SW480 (cell line): ENCODE measurements around the gene EHBP1L1.
A peak's percentile ranks its signal among the peaks of the same experiment; 100 is the strongest.
"Not testable (repeated sequence)": the region's sequence is repeated elsewhere in the genome, so short reads cannot be mapped to it uniquely, and the experiment has no call there.

Experiments used
- DNase-seq: peaks from one replicate; pipeline ENCODE4 v3.0.0-alpha.2; 2016; ENCODE audit warnings: low spot score

EHBP1L1 gene

DNA sequence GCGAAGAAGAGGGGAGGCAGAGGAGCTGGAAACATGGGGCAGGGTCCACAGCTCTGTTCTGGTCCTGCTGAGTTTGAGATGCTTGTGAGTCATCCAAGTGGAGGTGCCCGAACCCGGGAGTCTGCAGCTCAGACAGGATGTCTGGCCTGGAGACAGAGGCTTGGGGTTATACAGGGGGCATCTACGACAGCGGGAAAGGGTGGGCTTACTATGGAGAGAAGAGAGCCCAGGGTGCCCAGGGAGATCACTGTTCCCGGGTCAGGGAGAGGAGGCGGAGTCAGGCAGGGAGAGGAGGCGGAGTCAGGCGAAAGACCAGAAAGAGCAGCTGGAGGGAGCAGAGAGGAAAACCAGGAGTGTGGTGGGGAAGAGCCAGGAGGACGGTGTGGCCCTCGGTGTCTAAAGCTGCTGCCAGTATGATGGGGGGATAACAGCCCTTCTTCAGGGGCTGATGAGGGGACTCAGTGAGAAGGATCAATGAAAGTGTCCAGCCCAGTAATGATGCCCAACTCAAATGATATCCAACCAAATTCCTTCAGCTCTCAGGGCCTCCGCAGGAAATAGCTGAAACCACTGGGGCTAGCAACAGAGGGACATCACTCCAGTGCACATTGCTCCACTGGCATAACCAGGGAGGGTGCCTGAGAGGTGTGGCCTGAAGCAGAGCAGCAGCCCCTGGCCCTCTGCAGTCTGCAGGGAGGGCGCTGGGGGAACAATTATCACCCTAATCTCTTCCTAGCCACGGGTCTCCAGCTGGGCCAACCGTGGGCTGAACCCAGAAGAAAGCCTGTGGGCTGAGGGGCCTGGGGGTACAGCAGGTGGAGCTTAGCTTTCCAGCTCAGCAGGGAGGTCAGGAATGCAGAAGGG, 15.1 kb upstream of the EHBP1L1 start:
- peak; percentile 82 for DNase-seq

DNA sequence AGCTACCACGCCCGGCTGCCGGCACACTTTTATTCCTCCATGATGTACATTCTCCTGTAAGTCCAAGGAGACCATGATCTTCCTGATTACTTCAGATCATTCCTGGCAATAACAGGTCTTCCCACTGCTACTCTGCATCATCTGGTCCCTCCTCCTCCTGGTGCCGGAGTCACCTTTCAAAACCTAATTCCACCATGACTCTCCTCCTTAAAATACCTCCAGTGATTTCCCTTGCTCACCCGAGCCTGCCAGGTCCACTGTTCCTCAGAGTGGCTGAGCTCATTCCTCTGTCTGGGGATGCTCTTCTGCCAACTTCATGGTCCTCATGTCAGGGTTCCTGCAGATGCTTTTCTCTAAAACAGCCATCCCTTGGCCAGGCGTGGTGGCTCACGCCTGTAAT, 13.8 kb upstream of the EHBP1L1 start:
- no peak for DNase-seq

DNA sequence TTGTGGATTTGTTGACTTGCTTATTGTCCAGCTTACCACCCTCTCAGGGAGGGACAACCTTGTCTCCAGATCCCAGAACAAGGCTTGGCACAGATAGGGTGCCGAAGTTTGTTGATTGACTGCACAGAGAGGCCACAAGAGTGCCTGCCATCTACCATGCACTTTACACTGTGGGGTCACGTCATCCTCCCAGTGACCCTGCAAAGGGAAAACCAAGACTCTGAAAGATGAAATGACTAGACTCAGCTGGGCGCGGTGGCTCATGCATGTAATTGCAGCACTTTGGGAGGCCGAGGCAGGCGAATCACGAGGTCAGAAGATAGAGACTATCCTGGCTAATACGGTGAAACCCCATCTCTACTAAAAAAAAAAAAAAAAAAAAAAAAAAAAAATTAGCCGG, 13.1 kb upstream of the EHBP1L1 start:
- no peak for DNase-seq

DNA sequence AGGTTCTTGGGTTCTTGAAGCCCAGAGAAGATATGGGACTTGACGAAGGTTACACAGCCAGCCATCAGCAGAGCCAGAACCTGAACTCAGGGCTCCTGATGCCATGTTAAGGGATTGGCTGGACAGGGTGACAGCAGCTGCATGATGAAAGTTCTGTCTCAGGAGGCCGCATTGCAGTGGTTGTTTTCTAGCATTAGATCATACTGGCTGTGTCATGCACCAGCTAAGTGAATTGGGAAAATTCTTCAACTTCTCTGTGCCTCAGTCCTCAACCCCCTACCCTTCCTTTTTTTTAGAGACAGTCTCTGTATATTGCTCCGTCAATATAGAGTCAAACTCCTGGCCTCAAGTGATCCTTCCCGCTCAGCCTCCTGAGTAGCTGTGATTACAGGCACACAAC, 12.3 kb upstream of the EHBP1L1 start:
- no peak for DNase-seq

- DNase-seq: not testable (repeated sequence)
Observed at GRCh38 chr11:65564879-65565559, 10.8 kb upstream of the EHBP1L1 start.

DNA sequence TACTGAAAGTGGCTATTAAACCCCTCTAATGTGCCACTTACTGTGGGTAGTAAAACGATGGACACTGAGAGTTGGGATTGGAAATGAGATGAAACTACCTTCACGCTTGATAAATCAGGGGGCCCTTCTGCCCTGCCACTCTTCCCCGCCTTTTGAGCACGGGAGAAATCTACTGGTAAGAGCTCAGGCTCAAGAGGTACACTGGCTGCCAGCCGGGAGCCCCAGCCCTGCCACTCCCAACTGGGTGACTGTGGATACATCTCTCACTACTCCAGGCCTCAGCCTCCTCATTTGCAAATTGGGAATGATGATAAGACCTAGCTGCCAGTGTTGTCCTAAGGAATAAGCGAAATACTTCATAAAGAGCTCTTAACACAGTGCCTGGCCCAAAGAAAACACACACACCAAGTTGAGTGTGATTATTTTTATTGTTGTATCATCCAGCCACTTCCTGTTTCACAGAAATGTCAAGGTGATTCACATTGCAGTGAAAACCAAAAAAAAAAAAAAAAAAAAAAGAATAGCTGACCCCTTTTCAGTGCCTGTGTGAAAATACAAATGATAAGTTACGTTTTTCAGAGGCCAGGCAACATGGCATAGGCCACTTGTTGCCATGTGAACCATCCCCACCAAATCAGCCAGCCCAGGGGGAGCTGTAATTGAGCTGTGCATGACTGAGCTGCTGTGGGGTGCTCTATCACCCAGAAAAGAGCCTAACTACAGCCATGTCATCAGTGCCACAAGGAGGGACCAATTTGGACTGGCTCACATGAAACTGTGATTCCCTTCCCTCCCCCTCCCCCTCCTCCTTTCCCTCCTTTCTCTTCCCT, 10.0 kb upstream of the EHBP1L1 start:
- no peak for DNase-seq

DNA sequence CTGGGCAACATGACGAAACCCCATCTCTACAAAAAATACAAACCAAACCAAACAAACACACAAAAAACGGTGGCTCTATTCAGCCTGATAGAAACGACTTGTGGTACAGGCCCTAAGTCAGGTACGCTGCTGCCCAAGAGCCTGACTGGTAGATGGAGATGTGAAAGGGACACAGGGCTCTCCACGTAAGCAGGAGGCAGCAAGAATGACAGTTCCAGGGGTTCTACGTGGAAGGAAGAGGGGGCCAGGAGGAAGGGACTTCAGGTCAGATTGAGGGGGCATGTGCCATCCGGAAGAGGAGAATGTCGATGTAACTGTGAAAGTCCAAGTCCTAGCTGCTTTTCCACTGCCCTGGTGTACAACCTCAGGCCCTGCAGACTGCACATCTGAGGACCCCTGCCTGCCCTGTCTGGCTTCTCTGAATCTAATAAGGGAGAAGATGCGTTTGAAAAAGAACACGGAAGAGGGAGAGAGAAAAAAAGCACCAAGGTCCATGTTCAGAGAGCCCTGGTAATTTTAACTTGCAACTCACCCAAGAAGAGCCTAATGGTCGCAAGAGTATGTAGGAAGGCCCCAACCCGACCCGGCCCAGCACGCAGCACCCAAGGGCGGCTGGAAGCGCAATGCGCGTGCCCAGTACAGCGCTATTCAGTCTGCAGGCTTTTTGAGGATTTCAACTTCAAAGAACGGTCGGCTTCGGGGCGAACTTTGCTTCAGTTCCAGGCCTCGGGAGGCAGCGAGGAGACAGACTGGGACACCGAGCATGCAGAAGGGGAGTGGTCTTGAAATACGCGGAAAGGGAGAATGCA, 6.5 kb upstream of the EHBP1L1 start:
- no peak for DNase-seq

DNA sequence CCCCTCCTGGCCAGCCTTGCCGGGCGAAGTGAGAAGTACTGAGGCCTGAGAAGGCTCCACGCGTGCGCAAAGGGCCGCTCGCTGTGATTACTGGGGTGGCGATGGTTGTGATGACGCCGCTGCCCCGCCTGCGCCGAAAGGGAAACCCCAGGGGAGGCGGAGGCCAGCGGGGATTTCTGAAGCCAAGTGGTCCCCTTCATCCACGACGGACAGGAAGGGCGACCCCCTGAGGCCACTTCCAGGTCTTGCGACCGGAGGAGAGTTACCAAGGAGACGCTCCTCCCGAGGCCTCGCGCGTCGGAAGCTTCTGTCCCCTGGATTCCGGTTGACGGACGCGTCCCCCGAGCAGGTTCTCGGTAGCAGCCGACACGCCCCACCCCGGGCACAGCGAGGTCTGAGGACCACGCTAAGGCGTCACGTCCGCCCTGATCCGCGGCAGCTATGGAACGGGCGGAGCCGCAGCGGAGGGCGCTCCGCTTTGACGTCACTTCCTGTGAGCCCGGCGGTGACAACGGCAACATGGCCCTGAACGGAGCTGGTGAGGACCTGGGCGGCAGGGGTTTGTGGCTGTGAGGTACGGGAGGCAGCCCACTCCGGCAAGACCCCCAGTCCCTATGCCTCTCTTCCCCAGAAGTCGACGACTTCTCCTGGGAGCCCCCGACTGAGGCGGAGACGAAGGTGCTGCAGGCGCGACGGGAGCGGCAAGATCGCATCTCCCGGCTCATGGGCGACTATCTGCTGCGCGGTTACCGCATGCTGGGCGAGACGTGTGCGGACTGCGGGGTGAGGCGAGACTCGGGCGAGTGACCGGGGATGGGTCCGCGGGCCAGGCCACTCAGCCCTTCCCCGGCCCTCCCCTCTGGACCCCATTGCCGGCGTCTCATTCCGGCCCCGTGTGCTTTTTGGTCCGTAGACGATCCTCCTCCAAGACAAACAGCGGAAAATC, 5.6 kb upstream of the EHBP1L1 start, which contains the start of gene ZNRD2:
TSS of gene ZNRD2 (plus strand) at position 505 of the 946 bp plus-strand sequence. CDS start at position 520, 15 bp downstream.
- DNase-seq: peak; percentile 99

- DNase-seq: no peak
Observed at GRCh38 chr11:65571420-65571819, 4.4 kb upstream of the EHBP1L1 start.

- peak; percentile 73 for DNase-seq
Observed at GRCh38 chr11:65571940-65572339, 3.9 kb upstream of the EHBP1L1 start.

DNA sequence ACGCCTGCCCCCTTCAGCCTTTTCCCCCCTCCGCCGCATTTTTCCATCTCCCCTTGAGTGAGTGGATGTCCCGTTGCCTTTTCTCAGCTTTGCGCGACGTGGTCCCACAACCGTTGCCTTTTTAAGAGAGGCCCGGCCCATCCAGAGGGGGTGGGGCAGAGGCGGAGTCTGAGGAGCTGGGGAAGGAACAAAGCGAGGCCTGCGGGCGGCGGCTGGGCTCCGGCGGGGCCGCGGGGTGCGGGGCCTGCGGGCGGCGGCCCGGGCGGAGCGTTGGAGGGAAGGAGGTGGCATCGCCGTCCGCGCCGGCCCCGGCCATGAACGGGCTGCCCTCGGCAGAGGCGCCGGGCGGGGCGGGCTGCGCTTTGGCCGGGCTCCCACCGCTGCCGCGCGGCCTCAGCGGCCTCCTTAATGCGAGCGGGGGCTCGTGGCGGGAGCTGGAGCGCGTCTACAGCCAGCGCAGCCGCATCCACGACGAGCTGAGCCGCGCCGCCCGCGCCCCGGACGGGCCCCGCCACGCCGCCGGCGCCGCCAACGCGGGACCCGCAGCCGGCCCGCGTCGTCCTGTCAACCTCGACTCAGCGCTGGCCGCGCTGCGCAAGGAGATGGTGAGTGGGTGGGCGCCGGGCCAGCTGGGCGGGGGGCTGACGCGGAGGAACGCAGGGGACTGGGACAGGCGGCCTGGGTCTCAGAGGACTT, 3.3 kb upstream of the EHBP1L1 start, which contains the start of gene FAM89B:
TSS of gene FAM89B (plus strand) at position 183 of the 696 bp plus-strand sequence. CDS start at position 315, 132 bp downstream.
- peak; percentile 81 for DNase-seq

DNA sequence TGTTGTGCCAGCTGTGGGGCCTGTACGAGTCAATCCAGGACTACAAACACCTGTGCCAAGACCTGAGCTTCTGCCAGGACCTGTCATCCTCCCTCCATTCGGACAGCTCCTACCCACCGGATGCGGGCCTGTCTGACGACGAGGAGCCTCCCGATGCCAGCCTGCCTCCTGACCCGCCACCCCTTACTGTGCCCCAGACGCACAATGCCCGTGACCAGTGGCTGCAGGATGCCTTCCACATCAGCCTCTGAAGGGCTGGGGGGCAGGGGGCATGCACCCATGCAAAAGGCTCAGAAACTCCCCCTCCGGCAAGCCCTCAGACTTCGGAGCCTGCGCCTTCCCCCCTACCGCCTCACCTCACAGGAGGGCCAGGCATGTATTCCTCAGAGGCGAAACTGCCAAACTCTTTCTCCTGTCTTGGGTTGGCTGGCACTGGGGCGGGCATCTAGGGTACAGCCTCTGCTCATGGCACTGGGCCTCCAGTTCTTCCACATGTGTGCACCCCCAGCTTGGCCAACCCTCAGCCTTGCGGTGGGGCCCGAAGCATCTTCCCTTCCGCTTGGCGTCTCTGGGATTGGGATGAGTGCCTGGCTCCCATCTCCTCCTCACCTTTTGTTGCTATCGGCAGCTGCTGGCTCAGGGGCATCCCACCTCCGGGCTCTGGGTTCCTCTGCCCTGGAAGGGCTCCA, 2.3 kb upstream of the EHBP1L1 start:
- DNase-seq: no peak

- DNase-seq: peak; percentile 92
Observed at GRCh38 chr11:65574109-65574810, 1.6 kb upstream of the EHBP1L1 start.

DNA sequence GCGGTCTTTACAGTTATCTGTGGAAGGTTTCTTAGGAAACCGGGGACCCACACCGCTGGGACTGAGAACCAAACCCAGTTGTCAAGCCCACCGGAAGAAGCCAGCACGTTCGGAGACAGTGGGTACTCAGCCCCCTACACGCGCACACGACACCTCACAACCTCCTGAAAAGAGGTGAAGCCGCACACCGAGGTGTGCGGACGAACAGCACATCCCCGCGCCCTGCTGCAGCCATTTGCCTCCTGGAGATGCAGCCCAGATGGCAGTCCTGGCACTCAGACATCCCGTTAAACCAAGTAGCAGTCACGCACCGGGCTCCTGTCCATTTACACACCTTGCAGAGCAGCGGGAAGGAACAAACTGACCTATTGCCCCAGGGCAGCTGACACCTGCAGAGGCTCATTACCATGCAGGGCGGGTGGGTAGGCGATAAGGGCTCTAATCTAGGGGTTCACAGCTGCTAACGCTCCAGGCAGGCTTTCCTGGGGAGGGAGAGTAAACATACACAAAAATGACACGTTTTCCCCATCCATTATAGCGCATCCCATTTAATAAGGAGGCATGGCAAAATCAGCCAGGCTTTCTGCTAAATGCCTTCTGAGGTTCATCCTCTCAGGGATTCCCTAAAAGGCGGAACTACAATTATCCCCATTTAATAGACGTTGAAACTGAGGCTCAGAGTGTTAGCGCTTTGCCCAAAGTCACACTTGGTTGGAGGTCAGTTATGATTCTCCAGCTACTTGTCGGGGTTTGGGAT, 864 bp upstream of the EHBP1L1 start:
- peak; percentile 58 for DNase-seq

DNA sequence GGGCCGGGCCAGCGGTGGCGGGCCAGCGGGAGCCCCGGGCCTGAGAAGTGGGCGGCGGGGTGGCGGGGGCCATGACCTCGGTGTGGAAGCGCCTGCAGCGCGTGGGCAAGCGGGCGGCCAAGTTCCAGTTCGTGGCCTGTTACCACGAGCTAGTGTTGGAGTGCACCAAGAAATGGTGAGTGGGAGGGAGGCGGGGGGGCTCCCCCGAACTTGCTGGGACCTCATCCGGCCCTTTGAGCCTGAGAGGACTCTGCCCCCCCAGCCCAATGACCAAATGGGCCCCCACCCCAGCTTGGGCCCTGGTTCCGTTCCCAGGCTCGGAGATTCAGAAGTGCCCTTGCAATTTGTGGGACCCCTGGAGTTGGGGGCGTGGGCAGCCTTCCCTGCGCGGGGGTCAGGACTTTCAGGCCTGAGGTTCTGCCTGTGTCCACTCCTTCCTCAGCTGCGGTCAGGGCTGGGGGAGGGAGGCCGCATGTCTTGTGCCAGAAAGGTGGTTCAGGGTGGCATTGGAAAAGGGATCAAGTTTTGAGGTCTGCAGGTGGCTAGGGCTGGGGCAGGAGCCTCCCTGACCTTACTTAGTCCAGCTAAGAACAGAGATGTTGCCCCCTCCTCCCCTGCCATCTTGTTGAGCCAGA, 496 bp downstream of the EHBP1L1 start:
- no peak for DNase-seq

DNA sequence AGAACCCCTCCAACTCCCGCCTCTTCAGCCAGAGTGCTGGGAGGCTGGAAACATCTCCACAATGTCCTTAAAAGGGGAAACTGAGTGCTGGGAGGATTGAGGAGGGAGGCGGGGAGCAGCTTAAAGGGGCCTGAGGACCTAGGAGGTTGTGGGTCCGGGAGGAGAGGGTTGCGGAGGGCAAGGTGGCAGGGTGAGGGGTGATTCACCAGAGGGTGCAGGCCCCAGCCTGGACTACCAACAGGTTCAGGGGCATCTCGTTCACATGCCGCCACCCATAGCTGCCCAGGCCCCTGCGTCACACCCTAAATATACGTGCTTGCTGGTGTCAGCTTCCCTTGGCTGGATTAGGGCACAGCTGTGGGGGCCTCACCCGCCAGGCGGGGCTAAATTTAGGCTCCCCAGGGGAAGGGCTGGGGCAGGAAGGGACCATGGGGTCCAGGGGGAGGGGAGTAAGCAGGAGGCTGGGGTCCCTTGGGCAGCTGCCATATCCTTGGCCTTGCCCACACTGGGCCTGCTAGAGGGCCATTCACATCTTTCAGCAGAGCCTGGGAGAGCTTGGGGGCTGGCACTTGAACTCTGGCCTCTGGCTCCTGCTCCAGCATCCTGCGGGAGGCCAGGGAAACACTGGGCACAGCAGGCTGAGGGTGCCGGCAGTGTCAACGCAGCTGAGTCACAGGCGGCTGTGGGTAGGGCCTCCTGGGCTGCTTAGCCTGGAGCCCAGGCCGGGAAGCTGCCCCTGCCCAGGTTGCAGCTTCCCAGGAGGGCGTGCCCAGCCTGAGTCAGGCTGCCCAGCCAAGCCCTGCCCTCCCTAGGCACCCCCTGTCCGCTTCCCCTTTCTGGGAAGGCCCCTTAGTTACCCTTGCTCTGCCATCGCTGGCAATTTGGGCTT, 1.3 kb downstream of the EHBP1L1 start:
- peak; percentile 87 for DNase-seq
